ENCODE measurements around the gene PER1. TPM values are rescaled to one million over a fixed set of nuclear protein-coding genes. Genes with fewer than 3 reads are reported as not detected.

Gene PER1
- total and polyA plus RNA-seq, 9 of the 15 experiments (the other 6 are each of a cell fraction or from before 2014, with no cell fraction given): 0.13 to 26.0 (median 3.4) TPM

DNA sequence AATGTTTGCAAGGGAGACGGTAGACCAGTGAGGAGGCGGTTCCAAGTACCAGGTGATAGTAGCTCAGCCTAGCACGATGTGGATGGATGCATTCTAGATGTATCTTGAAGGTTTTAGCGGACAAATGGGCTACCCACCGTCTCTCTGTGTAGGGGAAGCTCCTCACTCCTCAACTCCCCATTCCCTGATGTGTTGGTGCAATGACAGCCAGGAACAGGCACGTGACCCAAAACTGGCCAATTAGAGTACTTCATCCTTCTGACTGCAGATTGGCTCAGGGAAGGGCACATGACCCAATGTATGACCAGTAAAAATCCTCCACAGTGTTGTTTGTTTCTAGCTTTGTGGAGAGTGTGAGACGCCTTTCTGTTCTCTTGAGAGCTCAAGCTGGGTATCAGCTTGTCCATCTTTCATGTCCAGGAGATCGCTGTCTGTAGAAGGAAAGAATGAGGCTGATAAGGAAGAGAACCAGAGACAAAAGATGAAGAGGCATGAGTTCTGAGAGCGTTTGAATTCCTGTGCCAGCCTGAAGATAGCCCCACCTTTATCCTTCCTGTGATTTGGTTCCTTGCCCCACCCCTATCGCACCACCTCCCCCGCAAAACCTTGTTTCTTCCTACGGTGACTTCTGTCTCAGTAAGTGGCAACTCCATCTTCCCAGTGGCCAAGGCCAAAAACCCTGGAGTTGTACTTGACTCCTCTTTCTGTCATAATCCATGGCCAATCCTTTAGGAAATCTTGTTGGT, 40.0 kb upstream of the PER1 start (continued):
- peak in 1 of 2 experiments; percentile 90 for TF ChIP-seq FOXK2 (conservative IDR thresholded peaks at IDR 0.05 in 1 of 2, IDR thresholded peaks at IDR 0.05 in 1 of 2; ENCODE audit: low read depth in 2 of 2)
- TF ChIP-seq ZNF57 (CRISPR knock-in tag; IDR thresholded peaks at IDR 0.05): no peak
- TF ChIP-seq ARNT (IDR thresholded peaks at IDR 0.05): peak in 1 of 2 experiments; percentile 31; a peak in 1 of 4 replicates
- no peak for TF ChIP-seq U2AF1 (optimal IDR thresholded peaks at IDR 0.05; ENCODE audit: low read depth, low read length)
- no peak for TF ChIP-seq ZNF696 (CRISPR knock-in tag; conservative IDR thresholded peaks at IDR 0.05)
- no peak for TF ChIP-seq NONO (IDR thresholded peaks at IDR 0.05; ENCODE audit: low read depth in 2 of 2, low read length in 1 of 2)
- no peak for TF ChIP-seq KLF10 (CRISPR knock-in tag; IDR thresholded peaks at IDR 0.05)
- TF ChIP-seq, protein P1, sequence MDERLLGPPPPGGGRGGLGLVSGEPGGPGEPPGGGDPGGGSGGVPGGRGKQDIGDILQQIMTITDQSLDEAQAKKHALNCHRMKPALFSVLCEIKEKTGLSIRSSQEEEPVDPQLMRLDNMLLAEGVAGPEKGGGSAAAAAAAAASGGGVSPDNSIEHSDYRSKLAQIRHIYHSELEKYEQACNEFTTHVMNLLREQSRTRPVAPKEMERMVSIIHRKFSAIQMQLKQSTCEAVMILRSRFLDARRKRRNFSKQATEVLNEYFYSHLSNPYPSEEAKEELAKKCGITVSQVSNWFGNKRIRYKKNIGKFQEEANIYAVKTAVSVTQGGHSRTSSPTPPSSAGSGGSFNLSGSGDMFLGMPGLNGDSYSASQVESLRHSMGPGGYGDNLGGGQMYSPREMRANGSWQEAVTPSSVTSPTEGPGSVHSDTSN (CRISPR knock-in tag; IDR thresholded peaks at IDR 0.05; ENCODE audit: low read depth): no peak
- TF ChIP-seq, protein P1 (tag; conservative IDR thresholded peaks at IDR 0.05; ENCODE audit: low read depth): no peak
- TF ChIP-seq ZBED1 (IDR thresholded peaks at IDR 0.05): no peak
- TF ChIP-seq, protein P2, sequence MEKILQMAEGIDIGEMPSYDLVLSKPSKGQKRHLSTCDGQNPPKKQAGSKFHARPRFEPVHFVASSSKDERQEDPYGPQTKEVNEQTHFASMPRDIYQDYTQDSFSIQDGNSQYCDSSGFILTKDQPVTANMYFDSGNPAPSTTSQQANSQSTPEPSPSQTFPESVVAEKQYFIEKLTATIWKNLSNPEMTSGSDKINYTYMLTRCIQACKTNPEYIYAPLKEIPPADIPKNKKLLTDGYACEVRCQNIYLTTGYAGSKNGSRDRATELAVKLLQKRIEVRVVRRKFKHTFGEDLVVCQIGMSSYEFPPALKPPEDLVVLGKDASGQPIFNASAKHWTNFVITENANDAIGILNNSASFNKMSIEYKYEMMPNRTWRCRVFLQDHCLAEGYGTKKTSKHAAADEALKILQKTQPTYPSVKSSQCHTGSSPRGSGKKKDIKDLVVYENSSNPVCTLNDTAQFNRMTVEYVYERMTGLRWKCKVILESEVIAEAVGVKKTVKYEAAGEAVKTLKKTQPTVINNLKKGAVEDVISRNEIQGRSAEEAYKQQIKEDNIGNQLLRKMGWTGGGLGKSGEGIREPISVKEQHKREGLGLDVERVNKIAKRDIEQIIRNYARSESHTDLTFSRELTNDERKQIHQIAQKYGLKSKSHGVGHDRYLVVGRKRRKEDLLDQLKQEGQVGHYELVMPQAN (IDR thresholded peaks at IDR 0.05; ENCODE audit: borderline replicate concordance): no peak
- TF ChIP-seq, protein P3, sequence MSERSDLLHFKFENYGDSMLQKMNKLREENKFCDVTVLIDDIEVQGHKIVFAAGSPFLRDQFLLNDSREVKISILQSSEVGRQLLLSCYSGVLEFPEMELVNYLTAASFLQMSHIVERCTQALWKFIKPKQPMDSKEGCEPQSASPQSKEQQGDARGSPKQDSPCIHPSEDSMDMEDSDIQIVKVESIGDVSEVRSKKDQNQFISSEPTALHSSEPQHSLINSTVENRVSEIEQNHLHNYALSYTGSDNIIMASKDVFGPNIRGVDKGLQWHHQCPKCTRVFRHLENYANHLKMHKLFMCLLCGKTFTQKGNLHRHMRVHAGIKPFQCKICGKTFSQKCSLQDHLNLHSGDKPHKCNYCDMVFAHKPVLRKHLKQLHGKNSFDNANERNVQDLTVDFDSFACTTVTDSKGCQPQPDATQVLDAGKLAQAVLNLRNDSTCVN (CRISPR knock-in tag; IDR thresholded peaks at IDR 0.05): no peak
- TF ChIP-seq, protein P4, sequence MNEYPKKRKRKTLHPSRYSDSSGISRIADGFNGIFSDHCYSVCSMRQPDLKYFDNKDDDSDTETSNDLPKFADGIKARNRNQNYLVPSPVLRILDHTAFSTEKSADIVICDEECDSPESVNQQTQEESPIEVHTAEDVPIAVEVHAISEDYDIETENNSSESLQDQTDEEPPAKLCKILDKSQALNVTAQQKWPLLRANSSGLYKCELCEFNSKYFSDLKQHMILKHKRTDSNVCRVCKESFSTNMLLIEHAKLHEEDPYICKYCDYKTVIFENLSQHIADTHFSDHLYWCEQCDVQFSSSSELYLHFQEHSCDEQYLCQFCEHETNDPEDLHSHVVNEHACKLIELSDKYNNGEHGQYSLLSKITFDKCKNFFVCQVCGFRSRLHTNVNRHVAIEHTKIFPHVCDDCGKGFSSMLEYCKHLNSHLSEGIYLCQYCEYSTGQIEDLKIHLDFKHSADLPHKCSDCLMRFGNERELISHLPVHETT (CRISPR knock-in tag; conservative IDR thresholded peaks at IDR 0.05 in 1 of 2, IDR thresholded peaks at IDR 0.05 in 1 of 2): no peak
- TF ChIP-seq TCF3 (CRISPR knock-in tag; IDR thresholded peaks at IDR 0.05): 0 out of 2 replicates have a peak, but pooled peaks have one; percentile 39
- TF ChIP-seq KLF16 (IDR thresholded peaks at IDR 0.05): peak; percentile 35
- TF ChIP-seq FIP1L1 (IDR thresholded peaks at IDR 0.05; ENCODE audit: low read depth, low read length, poor library complexity, severe bottlenecking): no peak
- TF ChIP-seq ESRRA (IDR thresholded peaks at IDR 0.05; ENCODE audit: borderline replicate concordance, low read depth): no peak
- TF ChIP-seq ZNF41 (CRISPR knock-in tag; conservative IDR thresholded peaks at IDR 0.05): no peak
- no peak for TF ChIP-seq ZBTB7A (IDR thresholded peaks at IDR 0.05; ENCODE audit: borderline replicate concordance, control insufficient read depth, low read depth, low read length)

All from K562 (cell line).